HG03457 (cell line): ENCODE data around the gene TMEM59.
A peak's percentile ranks its signal among the peaks of the same experiment; 100 is the strongest.
"Not testable (repeated sequence)": the region's sequence is repeated elsewhere in the genome, so short reads cannot be mapped to it uniquely, and the experiment has no call there.

Experiments used
- ATAC-seq: cut with Tn5 transposase; IDR thresholded peaks from one replicate; pipeline ENCODE4 v1.9.1; 2021; ENCODE audit warnings: moderate number of reproducible peaks; ENCODE audit not compliant: unreplicated experiment

The TMEM59 gene

DNA sequence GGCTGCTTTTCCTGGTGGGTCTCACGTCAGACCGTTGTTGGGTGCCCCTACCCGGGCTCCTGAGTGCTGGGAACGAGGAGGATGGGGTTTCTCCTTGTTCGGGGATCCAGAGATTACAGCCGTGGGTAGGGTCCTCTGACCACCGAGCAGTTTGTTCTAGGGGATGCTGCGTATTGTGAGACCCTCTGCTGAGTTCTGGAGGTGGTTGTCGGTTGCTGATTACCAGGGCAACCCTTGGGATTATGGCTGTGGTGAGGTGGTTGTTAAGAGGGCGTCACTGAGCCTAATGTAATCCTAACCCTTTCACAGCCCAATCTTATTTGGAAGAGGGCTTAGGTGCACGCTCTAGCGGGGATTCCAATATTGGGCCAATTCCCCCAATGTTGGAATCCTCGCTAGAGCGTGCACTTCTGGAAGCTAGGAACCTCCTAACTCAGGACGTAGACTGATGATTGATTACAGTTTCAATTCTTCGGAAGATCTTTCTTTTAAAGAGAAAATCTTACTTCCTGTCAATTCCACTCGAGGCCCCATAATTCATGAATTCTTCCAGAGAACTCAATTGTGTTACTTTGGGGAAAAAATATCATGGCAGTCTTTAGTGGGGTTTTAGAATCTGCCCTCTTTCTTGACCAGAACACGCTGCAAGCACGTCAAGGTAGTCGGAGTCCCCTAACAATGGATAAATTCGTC, 887 bp upstream of the TMEM59 start:
- ATAC-seq: no peak

DNA sequence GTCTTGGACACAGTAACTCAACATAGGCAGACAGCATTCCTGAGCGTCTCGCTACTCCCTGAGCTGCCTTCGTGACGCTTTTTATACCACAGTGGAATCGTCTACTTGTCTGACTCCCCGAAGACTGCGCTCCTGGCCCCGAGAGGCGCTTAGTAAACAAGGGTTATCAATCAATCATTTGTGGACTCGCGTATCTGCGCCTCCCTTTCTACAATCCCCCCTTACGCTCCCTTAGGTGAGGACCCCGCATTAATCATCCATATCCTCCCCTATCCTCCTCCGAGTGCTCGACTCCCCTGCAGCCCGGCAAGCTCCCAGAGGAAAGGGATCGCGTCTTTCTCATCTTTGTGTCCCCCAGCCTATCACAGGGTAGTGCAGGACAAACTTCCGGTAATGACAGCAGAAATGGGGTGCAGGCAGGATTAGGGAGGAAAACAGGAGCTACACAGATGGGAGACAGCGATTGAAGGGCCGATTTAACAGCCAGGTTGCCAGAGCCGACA, 522 bp downstream of the TMEM59 start:
- ATAC-seq: peak; percentile 10

DNA sequence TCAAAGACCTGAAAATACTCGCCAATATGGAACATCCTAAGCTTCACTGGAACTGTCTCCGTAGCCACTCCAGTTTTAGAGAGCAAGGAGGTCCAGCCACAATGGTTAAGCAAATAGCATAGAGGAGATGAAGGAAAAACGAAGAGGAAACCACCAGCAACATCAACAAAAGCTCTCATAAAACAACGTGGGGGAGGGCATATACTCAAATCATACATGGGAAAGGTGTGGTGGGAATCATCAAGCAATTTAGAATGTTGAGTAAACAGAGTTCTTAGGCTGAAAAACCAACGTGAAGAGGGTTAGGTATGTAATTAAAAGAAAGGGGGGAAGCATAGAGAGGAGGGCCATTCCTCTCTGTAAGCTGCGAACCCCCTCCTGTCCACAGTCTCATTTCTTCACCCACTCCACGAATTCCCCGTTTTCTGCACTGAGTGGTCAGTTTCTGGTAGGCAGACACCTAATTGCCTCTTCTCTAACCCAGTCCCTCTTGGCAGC, 1.0 kb downstream of the TMEM59 start:
- no peak for ATAC-seq

DNA sequence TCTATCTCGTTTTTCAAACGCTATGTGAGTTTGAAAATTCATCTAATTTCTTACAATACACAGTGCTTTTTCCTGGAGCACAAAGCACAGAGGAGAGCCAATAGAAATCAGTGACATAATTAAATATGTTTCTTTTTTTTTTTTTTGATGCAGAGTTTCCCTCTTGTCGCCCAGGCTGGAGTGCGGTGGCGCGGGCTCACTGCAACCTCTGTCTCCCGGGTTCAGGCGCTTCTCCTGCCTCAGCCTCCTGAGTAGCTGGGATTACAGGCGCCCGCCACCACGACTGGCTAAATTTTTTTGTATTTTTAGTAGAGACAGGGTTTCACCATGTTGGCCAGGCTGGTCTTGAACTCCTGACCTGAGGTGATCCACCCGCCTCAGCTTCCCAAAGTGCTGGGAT, 2.6 kb downstream of the TMEM59 start:
- ATAC-seq: not testable (repeated sequence)

DNA sequence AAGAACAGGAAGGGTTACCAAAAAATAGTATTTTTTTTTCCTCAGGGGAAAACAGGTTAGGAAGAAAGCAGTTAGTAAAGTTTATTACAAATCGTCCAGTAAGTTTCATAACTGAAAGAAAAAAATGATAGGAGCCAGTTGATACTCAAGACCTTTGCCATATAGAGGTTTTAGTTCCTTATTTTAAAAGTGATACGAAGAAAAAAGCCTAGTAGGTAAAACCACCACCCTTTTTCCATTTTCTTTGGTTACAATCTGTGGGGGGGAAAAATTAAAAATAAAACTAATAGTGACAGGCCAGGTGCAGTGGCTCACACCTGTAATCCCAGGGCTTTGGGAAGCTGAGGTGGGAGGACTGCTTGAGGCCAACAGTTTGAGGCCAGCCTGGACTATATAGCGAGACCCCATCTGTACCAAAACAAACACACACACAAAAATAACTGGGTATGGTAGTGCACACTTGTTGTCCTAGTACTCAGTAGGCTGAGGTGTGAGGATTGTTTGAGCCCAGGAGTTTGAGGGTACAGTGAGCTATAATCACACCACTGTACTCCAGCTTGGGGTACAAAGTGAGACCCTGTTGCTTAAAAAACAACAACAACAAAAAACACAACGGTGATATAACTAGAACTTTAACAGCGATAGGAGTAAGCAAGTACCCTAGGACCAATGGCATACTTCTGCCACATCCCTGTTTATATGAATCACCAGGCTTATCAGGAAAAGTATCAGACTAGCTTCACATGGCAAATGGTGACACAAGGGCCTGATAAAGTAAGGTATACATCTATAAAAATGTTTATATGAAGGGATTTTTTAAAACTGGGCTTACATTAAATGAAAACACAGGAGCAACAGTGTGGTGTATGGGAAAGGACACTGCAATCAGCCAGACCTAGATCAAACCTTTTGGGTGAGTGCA, 5.4 kb downstream of the TMEM59 start:
- no peak for ATAC-seq

DNA sequence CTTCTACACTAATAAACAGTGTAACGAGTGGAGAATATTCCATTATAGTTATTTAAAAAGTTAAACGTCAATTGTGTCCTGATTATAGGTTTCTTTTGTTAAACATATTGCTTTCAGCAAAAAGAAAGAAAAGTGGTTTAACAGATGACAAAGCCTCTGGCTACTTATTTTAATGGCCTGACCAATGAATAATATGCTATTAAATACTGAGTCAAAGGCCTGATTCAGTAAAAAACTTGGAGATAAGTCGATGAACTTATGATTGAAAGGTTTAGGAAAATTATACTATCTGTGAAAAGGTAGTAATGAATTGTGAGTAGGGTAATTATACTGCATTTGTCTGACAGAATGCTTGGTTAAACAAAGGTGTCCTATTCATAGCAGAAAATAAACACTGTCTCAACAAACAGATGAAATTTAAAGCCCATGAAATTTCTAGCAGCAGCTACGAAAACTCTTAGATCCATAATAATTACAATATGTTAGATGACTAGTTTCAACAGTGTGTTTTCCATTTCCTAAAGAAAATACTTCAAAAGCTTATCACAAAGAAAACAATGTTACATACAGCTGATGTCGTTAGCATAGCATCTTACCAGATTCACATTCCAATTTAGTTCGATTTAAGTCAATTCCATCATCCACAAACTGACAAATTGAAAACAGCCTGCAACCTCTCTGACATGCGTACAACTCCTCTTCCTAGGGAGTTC, 6.2 kb downstream of the TMEM59 start:
- ATAC-seq: no peak

DNA sequence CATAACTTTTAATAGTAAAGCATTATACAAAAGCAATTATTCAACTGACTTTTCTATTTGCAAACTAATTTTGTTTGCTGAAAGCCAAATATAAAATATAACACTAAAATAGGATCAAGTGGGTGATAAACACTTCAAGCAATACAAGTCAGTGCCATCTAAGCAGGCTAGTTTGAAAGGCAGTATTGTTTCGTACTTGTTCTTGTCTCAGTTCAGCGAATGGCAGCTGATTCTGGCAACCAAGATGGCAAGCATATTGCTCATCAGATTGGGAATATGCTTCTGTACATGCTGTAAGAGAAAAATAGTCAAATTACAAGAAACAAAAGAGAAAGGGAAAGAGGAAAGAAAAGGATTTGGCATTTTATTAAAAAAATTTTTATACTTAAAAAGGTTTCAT, 7.5 kb downstream of the TMEM59 start:
- no peak for ATAC-seq

DNA sequence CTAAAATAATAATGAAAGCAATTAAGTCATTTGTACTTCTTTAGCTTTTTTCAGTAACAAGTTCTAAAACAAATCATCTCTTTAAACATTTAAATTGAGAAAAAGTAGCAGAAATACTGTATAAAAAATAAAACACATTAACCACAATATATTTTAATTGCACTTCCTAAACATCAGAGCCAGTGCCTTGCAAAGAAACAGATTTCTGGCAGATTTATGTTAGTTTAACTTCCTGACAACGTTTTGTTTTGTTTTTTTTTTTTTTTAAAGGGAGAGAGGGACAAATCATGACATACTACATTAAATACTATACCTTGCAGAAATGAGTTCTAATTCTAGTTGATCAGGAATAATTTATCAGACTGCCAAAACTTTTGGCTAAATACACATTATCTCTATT, 11.2 kb downstream of the TMEM59 start:
- no peak for ATAC-seq

DNA sequence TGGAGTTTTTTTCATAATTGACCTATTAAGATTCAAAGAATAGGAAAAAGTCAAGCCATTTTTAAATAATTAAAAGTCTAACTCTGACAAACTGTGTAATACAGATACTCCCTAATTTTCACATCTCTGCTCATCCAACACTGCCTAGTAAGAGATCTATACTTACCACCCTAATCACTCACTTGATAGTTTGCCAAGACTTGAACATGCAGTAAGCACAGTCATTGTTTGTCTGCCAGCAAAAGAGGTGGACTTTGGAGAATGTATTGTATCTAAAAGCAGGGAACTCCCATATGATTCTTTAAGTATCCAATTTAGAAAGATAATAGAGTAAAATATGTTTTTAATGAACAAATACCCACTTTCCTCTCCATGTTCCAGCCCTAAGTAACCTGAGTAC, 15.5 kb downstream of the TMEM59 start:
- ATAC-seq: no peak

DNA sequence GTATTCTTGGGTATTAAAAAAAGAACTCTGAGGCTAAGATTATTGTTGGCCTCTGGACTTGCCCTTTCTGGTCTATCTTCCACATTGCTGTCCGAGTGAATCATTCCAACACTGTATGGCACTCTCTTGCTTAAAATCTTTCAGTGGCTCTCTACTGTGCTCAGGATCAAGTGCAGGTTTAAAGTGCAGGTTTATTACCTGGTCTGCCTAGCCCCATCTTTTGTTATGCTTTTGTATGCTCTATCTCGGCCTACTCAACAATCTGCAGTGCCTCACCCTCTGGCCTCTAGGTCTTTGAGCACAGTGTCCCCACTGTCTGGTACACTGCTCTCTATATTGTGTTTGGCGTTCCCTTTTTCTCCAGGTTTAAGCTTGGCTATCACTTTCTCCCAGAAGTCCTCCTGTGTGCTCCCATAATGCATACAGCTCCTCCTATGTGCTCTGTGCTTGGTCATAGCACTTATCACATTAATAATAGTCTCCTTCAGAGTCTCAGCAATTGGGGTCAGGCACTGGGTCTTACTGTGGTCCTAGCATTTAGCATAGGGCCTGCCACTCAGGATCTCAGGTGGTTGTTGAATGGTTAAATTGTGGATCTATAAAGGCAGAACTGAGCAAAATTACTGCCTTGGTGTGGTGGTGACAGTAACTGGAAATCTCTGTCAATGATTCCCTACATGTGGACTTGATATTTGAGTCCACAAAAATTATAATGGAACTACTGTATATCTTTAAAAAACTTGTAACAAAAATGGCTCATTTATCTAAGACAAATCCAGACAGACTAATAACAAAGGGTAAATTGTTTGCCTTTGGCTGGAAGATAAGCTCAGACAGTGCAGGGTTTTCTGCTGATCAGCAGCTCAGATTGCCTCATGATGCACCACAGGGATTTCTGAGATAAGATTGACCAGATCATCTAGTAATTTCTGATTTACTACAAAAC, 24.4 kb downstream of the TMEM59 start:
- ATAC-seq: no peak

DNA sequence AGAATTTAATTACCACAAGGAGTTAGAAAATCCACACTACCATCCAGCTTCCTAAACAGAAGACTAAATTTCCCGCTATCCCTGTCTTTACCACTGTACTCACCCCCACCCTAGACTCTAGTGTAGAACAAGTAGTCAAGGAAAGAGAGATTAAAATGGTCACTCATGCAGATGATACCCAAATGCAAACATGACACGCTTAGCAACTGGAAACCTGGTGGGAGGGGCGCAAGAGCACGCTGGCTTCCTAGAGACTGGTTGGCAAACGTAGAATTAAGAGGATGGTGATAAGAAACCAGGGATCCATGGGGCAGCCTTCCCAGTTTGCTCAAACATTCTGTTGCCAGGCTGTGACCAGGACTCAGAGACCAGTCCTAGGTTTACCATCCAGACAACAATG, 25.2 kb downstream of the TMEM59 start:
- ATAC-seq: no peak

DNA sequence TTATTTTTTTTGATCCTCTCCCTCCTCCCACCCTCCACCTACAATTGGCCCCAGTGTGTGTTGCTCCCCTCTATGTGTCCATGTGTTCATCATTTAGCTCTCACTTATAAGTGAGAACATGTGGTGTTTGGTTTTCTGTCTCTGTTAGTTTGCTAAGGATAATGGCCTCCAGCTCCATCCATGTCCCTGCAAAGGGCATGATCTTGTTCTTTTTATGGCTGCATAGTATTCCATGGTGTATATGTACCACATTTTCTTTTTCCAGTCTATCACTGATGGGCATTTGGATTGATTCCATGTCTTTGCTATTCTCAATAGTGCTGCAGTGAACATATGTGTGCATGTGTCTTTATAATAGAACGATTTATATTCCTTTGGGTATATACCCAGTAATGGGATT, 28.2 kb downstream of the TMEM59 start:
- not testable (repeated sequence) for ATAC-seq

DNA sequence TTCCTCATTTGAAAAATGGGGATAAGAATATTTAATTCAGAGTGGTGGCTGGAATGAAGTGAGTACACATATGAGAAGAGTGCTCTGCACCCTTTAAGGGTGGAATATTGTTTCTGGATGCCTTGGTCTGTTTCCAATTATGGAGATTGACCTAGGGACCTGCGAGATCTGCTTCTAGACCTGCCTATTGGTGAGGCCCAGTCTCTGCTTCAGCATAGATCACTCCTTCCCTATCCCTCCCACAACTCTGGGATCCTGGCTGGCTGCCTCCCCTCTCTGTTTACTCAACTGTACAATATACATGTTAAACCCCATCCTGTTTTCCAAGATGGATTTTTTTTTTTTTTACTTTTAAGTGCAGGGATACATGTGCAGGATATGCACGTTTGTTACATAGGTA, 28.6 kb downstream of the TMEM59 start:
- ATAC-seq: no peak

DNA sequence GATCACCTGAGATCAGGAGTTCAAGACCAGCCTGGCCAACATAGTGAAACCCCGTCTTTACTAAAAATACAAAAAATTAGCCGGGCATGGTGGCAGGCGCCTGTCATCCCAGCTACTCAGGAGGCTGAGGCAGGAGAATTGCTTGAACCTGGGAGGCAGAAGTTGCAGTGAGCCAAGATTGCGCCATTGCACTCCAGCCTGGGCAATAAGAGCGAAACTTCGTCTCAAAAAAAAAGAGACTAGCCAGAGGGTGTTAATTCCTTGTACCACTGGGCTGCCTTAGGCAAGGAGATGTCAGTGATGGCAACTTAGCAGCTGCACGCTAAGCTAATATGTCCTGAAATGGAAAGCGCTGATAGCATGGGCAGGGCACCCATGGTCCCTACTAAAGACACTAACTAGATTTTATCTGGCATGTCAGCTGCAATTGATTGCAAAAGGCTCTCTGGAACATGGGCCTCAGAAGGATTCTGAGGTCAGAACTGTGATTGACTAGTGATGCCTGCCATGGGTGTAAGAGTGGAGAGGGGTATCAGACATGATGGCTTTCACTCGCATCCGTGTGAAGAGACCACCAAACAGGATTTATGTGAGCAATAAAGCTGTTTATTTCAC, 33.3 kb downstream of the TMEM59 start:
- not testable (repeated sequence) for ATAC-seq

DNA sequence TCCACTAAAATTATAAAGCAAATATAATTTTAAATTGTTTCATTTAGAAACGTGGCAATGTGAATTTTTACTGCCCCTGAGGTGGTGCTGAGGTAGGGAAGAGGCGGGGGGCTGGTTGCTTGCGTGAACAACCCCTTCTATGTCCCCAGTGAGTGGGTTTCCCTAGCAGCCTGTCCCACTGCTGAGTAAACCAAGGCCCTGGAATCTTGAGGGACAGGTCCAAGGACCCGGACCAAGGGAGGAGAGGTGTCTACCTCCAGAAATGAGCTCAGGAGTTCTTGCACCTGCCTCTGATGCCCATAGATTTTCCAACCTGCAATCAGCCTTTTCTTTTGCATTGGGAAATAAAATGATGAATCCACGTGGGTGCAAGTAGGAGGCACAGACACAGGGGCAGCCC, 34.4 kb downstream of the TMEM59 start:
- ATAC-seq: no peak

DNA sequence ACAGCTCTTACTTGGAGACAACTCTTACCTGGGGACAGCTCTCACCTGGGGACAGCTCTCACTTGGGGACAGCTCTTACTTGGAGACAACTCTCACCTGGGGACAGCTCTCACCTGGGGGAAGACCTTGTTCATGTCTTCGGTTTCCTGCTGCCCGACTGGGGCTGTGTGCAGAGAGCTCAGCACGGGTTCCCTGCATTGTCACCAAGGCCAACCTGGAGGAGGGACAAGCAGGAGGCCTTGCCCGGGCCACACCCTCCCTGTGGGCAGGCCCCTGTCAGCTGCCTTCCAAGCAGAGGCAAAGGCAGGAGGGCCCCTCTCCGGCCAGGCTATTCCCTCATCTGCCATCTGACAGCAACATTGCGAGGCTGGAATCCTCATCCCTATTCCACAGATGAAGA, 35.0 kb downstream of the TMEM59 start, which contains the start of gene LDLRAD1:
Gene LDLRAD1, minus strand, starts transcription at position 208 of the 400 bp plus-strand sequence. Its CDS starts 74 bp downstream, at position 134.
- no peak for ATAC-seq

DNA sequence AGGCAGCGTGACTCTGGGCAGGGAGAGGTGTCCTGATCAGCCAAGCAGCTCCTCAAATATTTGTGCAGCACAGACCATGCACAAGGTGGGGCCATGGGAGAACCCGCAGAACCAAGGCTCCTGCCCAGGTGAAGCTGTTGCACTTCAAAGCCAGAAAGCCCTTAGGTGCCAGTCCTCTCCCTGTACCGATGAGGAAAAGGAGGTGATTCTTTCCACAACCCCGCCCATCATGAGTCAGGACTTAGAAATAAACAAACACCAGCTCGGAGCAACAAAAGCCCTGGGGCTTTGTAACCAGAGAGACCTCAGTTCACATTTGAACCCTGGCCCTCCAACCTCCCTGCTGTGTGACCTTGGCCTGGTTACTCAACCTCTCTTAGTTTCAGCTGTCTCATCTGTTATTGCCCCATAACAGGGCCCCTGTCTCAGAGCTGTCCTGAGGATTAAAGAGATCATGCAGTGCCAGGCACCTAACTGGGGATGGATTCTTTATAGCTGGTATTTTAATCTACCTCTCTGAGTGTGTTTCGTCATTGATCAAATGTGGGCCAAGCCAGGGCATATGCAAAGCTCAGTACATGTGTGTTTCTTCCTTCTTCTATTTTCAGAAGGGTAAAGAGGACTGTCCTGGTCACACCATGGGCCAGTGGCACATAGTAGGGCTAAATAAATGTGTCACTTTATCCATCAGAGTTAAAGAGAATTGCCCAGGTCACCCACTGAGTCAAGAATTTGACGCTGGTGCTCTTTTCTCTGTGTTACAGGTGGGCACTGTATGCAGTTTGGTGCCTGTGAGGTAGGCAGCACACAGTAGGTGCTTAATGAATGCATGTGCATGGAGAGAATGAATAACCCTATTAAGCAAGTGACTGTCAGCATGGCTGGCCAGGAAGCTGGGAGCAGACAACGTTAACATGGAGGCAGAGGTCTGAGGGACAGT, 36.4 kb downstream of the TMEM59 start:
- ATAC-seq: no peak

DNA sequence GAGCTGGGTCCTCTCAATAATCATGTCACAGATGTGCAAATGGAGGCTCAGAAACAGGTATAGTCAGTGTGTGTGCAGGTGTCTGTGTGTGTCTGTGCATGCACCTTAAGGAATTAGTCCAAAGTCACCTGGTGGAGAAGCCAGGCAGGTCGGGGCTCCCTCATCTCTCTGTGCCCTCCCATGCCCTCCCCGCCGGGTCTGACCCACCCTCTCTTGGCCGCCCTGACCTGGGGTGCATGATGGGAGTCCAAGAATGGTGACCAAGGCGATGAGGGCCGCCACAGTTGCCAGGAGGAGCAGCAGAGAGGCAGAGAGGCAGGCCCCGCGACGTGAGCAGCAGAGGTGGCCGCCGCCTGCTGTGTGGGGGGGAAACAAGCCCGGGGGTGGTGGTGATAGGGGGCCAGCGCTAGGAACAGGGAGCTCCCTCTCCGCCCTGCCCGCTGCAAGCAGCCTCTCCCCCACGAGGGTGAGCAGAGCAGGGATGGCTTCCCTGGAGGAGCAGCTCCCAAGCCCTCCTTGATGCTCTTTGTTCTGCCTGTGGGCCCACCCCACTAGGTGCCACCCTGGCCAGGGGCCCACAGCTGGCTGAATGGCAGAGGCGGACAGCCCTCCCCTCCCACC, 38.9 kb downstream of the TMEM59 start:
- ATAC-seq: no peak
